Heart left ventricle (tissue), 16 donors: Measurements from ENCODE around the gene ATP5PB. TPM values are rescaled to one million over a fixed set of nuclear protein-coding genes. Genes with fewer than 3 reads are reported as not detected.
A peak's percentile ranks its signal among the peaks of the same experiment; 100 is the strongest.

Experiments used
- ATAC-seq, 4 donors: fragments of 200-7000 bp; cut with Tn5 transposase; one replicate each; pipeline ENCODE4 v1.9.1; 2020 to 2022; ENCODE audit warnings: moderate library complexity in 4 of 4, mild to moderate bottlenecking in 3 of 4, moderate number of reproducible peaks in 1 of 4
- DNase-seq, 5 donors: peaks; one replicate each; pipeline ENCODE4 v3.0.0-alpha.2; 2020
- H3K27ac ChIP-seq, 12 donors: fragments of 200-600 bp; sonication (generic) in 4 of 12; one replicate each; pipeline versions ENCODE4 v1.5.0 to v1.8.0; 2016 to 2022; ENCODE audit warnings: mild to moderate bottlenecking in 2 of 12
- H3K27me3 ChIP-seq, 9 donors: fragments of 200-600 bp; sonication (generic) in 2 of 9; one replicate each; pipeline versions ENCODE4 v1.5.1 to v1.8.0; 2016 to 2022; ENCODE audit warnings: mild to moderate bottlenecking in 3 of 9
- H3K36me3 ChIP-seq, 9 donors: fragments of 200-600 bp; sonication (generic) in 2 of 9; one replicate each; pipeline versions ENCODE4 v1.5.0 to v1.8.0; 2018 to 2022; ENCODE audit warnings: mild to moderate bottlenecking in 2 of 9
- H3K4me1 ChIP-seq, 12 donors: fragments of 200-600 bp; sonication (generic) in 4 of 12; one replicate each; pipeline versions ENCODE4 v1.5.0 to v1.8.0; 2016 to 2022; ENCODE audit warnings: mild to moderate bottlenecking in 3 of 12
- H3K4me3 ChIP-seq, 12 donors: fragments of 200-600 bp; sonication (generic) in 4 of 12; one replicate each; pipeline versions ENCODE4 v1.5.0 to v1.8.0; 2017 to 2022; ENCODE audit warnings: mild to moderate bottlenecking in 9 of 12, moderate library complexity in 4 of 12
- H3K9me3 ChIP-seq, 12 donors: fragments of 200-600 bp; sonication (generic) in 4 of 12; one replicate each; pipeline versions ENCODE4 v1.5.0 to v1.8.0; 2016 to 2022; ENCODE audit warnings: mild to moderate bottlenecking in 1 of 12
- POLR2A ChIP-seq, 2 donors: fragments of 450-650 bp; IDR thresholded peaks; one replicate each; pipeline ENCODE4 v1.6.1; 2017; ENCODE audit warnings: antibody characterized with exemption in 2 of 2, mild to moderate bottlenecking in 2 of 2, moderate library complexity in 2 of 2
- WGBS, 4 donors: extraction: QIAGEN DNeasy Blood & Tissue Kit in 2 of 4; methylation state at CpG; one replicate each; pipeline versions ENCODE4 v1.1.5 to v1.1.7; 2013 to 2018; 5-methylcytosine and 5-hydroxymethylcytosine counted together
- intact Hi-C, 10 donors: fragments of 100-400 bp; cut with DNase I; formaldehyde crosslinking; loops; one replicate each; pipeline versions ENCODE4 v1.11.1 to v1.14.2; 2022
- polyA plus RNA-seq, 2 donors: library from polyadenylated mRNA; stranded (reverse); fragments of 200-250 nt; gene quantifications; one replicate each; pipeline ENCODE4 v1.2.3, GENCODE V29; 2013
- total RNA-seq, 9 donors: library from RNA; depleted of rRNA in 2 of 9; stranded (reverse); fragments of >200 nt in 2 of 9; fragmentation: NEBNext Ultra II Directional in 3 of 9; extraction: Animal tissue kit (Norgen Biotek cat#: 25700) in 3 of 9; gene quantifications; one replicate each; pipeline versions ENCODE4 v1.1.0 to v1.2.4, GENCODE V29; 2016 to 2023
- TF ChIP-seq, protein P1 (sequence below), 12 donors: fragments of 200-600 bp; sonication (generic) in 4 of 12; IDR thresholded peaks; one replicate each; pipeline versions ENCODE4 v1.5.0 to v1.8.0; 2018 to 2022; ENCODE audit warnings: antibody characterized with exemption in 12 of 12, mild to moderate bottlenecking in 5 of 12
- donor health status: ischemic (EF 13 %, LVEDD 7.1; RV severe dilation, severe dysfunction).
- donor health status: healthy with polysubstance abuse.
- donor health status: DM: no; HTN: yes; CAD: no.
- donor health status: DM: no; HTN: no; CAD: no.
- donor health status: ischemic (EF 25% LVEDD 6.9; RV normal size, moderate dysfunction).
- donor health status: ischemic (EF 25% LVEDD 5.7; RV mildly dilated, moderate dysfunction).
- donor health status: healthy.
- donor health status: DM: yes; HTN: yes; CAD: no.
- donor health status: ischemic (EF 35%, LVEDD 5.7; RV mildly dilated, moderate dysfunction).
- donor health status: nonischemic (EF 11% LVEDD 7.7; RV severe dilation, severe dysfunction).
- donor health status: DM: yes; HTN: yes; CAD: no.
- donor health status: PGD.
- donor health status: ischemic (EF 29% LVEDD 5.4; RV normal size, mild dysfunction).
- donor health status: nonischemic (EF 23%, LVEDD 6.1; RV moderate dilation, normal function).

The ATP5PB gene
- total and polyA plus RNA-seq, 11 donors: 394 to 878 (median 625) TPM

DNA sequence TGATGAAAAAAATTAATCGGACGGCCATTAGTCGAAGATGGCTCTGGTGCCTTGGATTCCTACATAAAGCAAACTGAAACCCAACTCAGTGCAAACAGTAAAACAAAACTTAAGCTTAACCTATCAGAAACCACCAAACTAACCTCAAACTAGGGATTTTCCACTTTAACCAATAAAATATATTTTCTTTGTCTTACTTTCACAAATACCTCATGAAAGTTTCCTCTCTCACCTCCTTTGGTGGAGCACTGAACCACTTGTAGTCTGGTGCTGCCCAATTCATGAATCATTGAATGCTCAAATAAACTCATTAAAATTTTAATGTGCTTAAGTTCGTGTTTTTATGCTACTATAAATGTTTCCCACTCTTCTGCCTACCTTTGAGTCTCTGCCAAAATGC lies 47.1 kb downstream of the ATP5PB start:
- no peak overlapping the region for H3K27ac ChIP-seq
- ATAC-seq (no peak), DNase-seq (no peak)
- no peak overlapping the region for H3K4me3 ChIP-seq
- H3K9me3 ChIP-seq: peaks cover 0 to 4% (median 0%) of the 10 kb centered on the region in 12 donors
- 83 to 87% (median 84%) methylated on average over 4 of the region's 4 CpGs for WGBS, 4 donors
- TF ChIP-seq, protein P1, sequence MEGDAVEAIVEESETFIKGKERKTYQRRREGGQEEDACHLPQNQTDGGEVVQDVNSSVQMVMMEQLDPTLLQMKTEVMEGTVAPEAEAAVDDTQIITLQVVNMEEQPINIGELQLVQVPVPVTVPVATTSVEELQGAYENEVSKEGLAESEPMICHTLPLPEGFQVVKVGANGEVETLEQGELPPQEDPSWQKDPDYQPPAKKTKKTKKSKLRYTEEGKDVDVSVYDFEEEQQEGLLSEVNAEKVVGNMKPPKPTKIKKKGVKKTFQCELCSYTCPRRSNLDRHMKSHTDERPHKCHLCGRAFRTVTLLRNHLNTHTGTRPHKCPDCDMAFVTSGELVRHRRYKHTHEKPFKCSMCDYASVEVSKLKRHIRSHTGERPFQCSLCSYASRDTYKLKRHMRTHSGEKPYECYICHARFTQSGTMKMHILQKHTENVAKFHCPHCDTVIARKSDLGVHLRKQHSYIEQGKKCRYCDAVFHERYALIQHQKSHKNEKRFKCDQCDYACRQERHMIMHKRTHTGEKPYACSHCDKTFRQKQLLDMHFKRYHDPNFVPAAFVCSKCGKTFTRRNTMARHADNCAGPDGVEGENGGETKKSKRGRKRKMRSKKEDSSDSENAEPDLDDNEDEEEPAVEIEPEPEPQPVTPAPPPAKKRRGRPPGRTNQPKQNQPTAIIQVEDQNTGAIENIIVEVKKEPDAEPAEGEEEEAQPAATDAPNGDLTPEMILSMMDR (IDR thresholded peaks at IDR 0.05): no peak
- TF ChIP-seq POLR2A (IDR thresholded peaks at IDR 0.05): no peak
- peaks cover 0 to 37% (median 0%) of the 10 kb centered on the region in 12 donors for H3K4me1 ChIP-seq
- H3K27me3 ChIP-seq: no peaks in the 10 kb centered on the region
- intact Hi-C loops: no loop called here
- H3K36me3 ChIP-seq: peaks cover 0 to 6% (median 0%) of the 10 kb centered on the region in 9 donors

DNA sequence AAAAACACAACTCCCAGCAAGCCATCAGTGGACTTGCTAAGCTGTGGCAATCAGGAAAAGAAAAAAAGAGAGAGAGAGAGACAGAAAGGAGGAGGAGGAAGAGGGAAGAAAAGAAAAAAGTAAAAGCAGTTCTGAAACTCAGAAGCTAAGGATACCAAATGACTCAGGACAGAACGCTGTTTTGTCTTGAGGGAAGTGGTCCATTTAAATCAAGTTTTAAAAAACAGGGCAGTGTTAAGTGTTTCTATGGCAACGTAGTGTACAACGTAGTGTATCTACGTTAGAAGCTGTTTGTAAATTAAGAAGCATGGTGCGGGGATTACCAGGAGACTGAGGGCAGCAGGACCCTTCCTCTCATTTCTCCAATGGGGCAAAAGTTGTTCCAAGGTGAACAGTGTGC lies 48.3 kb downstream of the ATP5PB start:
- H3K27me3 ChIP-seq: no peaks in the 10 kb centered on the region
- DNase-seq (no peak), ATAC-seq (no peak)
- H3K4me3 ChIP-seq: no peak overlapping the region
- H3K36me3 ChIP-seq: peaks cover 0 to 6% (median 0%) of the 10 kb centered on the region in 9 donors
- H3K27ac ChIP-seq: no peak overlapping the region
- WGBS, 4 donors: 67 to 81% (median 74%) methylated on average over 5 of the region's 5 CpGs
- H3K4me1 ChIP-seq: peaks cover 0 to 36% (median 0%) of the 10 kb centered on the region in 12 donors
- intact Hi-C loops: no loop called here
- H3K9me3 ChIP-seq: peaks cover 0 to 4% (median 0%) of the 10 kb centered on the region in 12 donors
- no peak for TF ChIP-seq POLR2A (IDR thresholded peaks at IDR 0.05)
- TF ChIP-seq, protein P1 (IDR thresholded peaks at IDR 0.05): no peak

DNA sequence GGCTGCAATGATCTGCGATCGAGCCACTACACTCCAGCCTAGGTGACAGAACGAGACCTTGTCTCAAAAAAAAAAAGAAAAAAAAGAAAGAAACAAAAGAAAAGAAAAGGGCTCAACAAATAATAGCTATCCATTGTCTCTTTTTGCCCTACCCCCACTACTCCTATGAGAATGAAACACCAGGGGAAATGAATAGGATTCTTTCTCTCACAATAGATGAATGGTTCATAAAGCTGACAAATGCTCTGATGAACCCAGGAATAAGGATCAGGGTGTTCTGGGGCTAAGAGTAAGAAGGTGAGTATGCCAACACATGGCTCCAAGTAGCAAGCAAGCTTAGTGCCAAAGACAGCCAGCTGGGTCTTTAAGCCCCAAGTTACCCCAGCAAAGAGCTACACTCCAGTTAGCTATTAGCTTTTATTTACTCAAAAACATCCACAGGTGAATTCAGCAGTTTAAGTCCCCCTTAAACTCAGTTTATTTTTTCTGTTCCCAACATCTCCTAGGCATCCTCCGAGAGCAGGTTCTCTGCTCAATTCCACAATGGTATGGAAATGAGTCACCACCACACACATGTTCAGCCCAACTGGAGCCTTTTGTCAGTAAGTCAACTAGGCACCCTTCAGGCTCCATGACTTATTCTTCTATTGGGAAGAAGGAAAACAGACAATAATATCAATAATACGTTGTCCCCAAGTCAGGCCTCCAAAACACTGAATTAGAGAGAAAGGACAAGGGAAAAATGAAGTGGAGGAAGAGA lies 49.9 kb downstream of the ATP5PB start:
- Histone ChIP-seq H3K4me3 (no peak overlapping the region), H3K27me3 (no peaks in the 10 kb centered on the region), H3K36me3 (peaks cover 0 to 6% (median 0%) of the 10 kb centered on the region in 9 donors), H3K27ac (no peak overlapping the region), H3K4me1 (peaks cover 0 to 52% (median 0%) of the 10 kb centered on the region in 12 donors), H3K9me3 (peaks cover 0 to 4% (median 0%) of the 10 kb centered on the region in 12 donors)
- TF ChIP-seq, protein P1 (IDR thresholded peaks at IDR 0.05): no peak
- no peak for TF ChIP-seq POLR2A (IDR thresholded peaks at IDR 0.05)
- ATAC-seq: no peak
- 90 to 95% (median 92%) methylated on average over 5 of the region's 5 CpGs for WGBS, 4 donors
- no peak for DNase-seq
- intact Hi-C loops: no loop called here

DNA sequence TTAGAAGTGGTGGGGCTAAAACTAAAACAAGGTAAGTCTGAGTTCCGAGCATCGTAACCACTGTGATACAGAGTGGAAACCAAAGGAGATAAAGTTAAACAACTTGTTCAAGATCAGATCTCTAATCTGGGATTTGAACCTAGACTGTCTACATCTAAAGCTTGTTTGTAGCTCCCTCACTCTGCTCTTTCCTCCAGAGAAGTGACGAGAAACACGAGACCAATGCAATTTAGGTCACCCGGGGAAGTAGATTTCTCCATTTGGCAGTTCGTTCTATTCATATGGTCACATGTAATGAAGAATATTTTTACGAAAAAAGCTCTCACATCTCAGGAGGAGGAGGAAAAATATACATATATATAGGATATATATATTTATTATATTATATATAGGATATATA lies 52.4 kb downstream of the ATP5PB start:
- Histone ChIP-seq H3K9me3 (no peaks in the 10 kb centered on the region), H3K4me1 (peaks cover 0 to 76% (median 0%) of the 10 kb centered on the region in 12 donors), H3K27ac (peak overlapping the region in 1 of 12 donors; percentile 39), H3K36me3 (peaks cover 0 to 6% (median 0%) of the 10 kb centered on the region in 9 donors), H3K27me3 (no peaks in the 10 kb centered on the region), H3K4me3 (peak overlapping the region in 2 of 12 donors; percentile 13 to 33)
- no peak for TF ChIP-seq POLR2A (IDR thresholded peaks at IDR 0.05)
- TF ChIP-seq, protein P1 (IDR thresholded peaks at IDR 0.05): no peak
- no peak for DNase-seq
- intact Hi-C loops: no loop called here
- ATAC-seq: no peak
- 79 to 86% (median 79%) methylated on average over 7 of the region's 7 CpGs for WGBS, 4 donors
